Kidney (tissue), 14 donors: Measurements from ENCODE around the gene TIPRL. TPM values are rescaled to one million over a fixed set of nuclear protein-coding genes. Genes with fewer than 3 reads are reported as not detected.

ENCODE experiments used
- DNase-seq, 5 donors: peaks; one replicate each; pipeline ENCODE4 v3.0.0-alpha.2; 2013 to 2020
- FAIRE-seq: peaks from 2 replicates; lab custom pipeline; 2012; peaks lifted over from hg19 to GRCh38; lab: Jason Lieb, UNC
- H3K27ac ChIP-seq, 2 donors: one replicate each; pipeline ENCODE4 v1.7.0; 2013; ENCODE audit warnings: low read depth in 2 of 2, low read length in 2 of 2, inconsistent platforms in 1 of 2
- H3K27me3 ChIP-seq: one replicate; pipeline ENCODE4 v1.7.1; 2013; ENCODE audit warnings: low read length, inconsistent platforms; ENCODE audit not compliant: control insufficient read depth, insufficient read depth
- H3K36me3 ChIP-seq, 3 donors: one replicate each; pipeline versions ENCODE4 v1.7.0 to v1.7.1; 2013; ENCODE audit warnings: low read length in 3 of 3, control low read depth in 1 of 3, inconsistent platforms in 1 of 3; ENCODE audit not compliant: insufficient read depth in 3 of 3, control insufficient read depth in 2 of 3
- H3K4me1 ChIP-seq, 3 donors: one replicate each; pipeline versions ENCODE4 v1.7.0 to v1.7.1; 2013; ENCODE audit warnings: low read length in 3 of 3, inconsistent platforms in 1 of 3, low read depth in 1 of 3; ENCODE audit not compliant: control insufficient read depth in 2 of 3, insufficient read depth in 2 of 3
- H3K4me3 ChIP-seq, 3 donors: one replicate each; pipeline versions ENCODE4 v1.7.0 to v1.8.1; 2013; ENCODE audit warnings: low read length in 3 of 3, control low read depth in 1 of 3, inconsistent platforms in 1 of 3
- H3K9ac ChIP-seq, 3 donors: one replicate each; pipeline versions ENCODE4 v1.7.0 to v1.7.1; 2013; ENCODE audit warnings: low read length in 3 of 3, control low read depth in 1 of 3, inconsistent platforms in 1 of 3
- H3K9me3 ChIP-seq, 3 donors: one replicate each; pipeline versions ENCODE4 v1.7.0 to v1.7.1; 2013; ENCODE audit warnings: low read length in 3 of 3, control low read depth in 1 of 3, inconsistent platforms in 1 of 3; ENCODE audit not compliant: control insufficient read depth in 2 of 3, insufficient read depth in 1 of 3
- intact Hi-C: fragments of 100-400 bp; cut with DNase I; formaldehyde crosslinking; loops from one replicate; pipeline ENCODE4 v1.11.1; 2022
- polyA plus RNA-seq: library from polyadenylated mRNA; stranded (reverse); fragments of 350-450 nt; fragmentation: Illumina TruSeq; extraction: RNeasy Lipid Tissue Mini Kit (QIAGEN cat#74804); gene quantifications from one replicate; pipeline ENCODE4 v1.2.3, GENCODE V29; 2014; ENCODE audit warnings: low read depth, low replicate concordance; ENCODE audit not compliant: insufficient read depth
- total RNA-seq: library from RNA; stranded (reverse); fragmentation: NEBNext Ultra II Directional; extraction: Animal tissue kit (Norgen Biotek cat#: 25700); gene quantifications from one replicate; pipeline ENCODE4 v1.2.1, GENCODE V29; 2021
- TF ChIP-seq, protein P1 (sequence below): IDR thresholded peaks from 3 replicates; pipeline ENCODE4 v1.5.1; 2012; ENCODE audit warnings: mild to moderate bottlenecking, moderate library complexity, borderline replicate concordance; ENCODE audit not compliant: insufficient read depth; ENCODE audit errors: extremely low read depth
- donor health status: control.
- donor health status: control.
- donor health status: control.
- donor health status: control.
- donor health status: control.
- donor health status: DM: yes; HTN: yes; CAD: no.
- donor health status: Normal renal cell carcinoma (clear cell type).

TIPRL gene
- total and polyA plus RNA-seq, 2 donors from 2014 or later: 20.7 to 26.3 TPM

DNA sequence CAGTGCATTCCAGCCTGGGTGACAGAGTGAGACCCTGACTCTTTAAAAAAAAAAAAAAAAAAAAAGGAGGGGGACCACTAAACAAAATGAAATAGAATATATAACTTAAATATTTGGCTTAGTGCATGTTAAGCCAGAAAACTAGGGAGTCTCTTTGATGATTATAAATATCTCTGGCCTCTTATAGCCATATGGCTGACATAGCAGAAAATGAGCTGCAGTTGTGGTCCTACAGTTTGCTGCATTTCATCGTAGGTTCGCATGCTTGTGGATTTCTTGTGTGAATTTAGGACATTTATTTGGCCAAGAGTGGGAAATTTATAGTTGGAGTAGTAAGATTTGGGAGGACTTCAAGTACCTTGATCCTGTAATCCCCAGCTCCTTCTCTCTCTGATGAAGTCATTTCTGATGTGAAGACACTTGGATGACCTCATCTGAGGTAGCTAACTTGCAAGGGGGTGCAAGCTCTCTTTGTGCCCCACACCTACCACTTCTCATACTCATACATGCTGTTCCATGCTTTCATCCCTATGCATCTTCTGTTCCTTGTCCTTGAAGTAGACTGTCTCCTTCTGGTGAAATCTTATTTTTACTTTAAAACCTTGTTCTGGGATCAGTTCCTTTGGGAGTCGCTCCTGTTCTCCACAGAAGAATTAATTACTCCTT lies 6.4 kb upstream of the TIPRL start:
- no peak for DNase-seq
- no peaks in the 10 kb centered on the region for H3K9me3 ChIP-seq
- TF ChIP-seq, protein P1, sequence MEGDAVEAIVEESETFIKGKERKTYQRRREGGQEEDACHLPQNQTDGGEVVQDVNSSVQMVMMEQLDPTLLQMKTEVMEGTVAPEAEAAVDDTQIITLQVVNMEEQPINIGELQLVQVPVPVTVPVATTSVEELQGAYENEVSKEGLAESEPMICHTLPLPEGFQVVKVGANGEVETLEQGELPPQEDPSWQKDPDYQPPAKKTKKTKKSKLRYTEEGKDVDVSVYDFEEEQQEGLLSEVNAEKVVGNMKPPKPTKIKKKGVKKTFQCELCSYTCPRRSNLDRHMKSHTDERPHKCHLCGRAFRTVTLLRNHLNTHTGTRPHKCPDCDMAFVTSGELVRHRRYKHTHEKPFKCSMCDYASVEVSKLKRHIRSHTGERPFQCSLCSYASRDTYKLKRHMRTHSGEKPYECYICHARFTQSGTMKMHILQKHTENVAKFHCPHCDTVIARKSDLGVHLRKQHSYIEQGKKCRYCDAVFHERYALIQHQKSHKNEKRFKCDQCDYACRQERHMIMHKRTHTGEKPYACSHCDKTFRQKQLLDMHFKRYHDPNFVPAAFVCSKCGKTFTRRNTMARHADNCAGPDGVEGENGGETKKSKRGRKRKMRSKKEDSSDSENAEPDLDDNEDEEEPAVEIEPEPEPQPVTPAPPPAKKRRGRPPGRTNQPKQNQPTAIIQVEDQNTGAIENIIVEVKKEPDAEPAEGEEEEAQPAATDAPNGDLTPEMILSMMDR: no peak
- H3K27ac ChIP-seq: no peak overlapping the region
- no peaks in the 10 kb centered on the region for H3K4me1 ChIP-seq
- intact Hi-C loops: no loop called here
- no peak overlapping the region for H3K4me3 ChIP-seq
- no peaks in the 10 kb centered on the region for H3K36me3 ChIP-seq
- no peak overlapping the region for H3K9ac ChIP-seq
- no peak for FAIRE-seq
- H3K27me3 ChIP-seq: no peaks in the 10 kb centered on the region

DNA sequence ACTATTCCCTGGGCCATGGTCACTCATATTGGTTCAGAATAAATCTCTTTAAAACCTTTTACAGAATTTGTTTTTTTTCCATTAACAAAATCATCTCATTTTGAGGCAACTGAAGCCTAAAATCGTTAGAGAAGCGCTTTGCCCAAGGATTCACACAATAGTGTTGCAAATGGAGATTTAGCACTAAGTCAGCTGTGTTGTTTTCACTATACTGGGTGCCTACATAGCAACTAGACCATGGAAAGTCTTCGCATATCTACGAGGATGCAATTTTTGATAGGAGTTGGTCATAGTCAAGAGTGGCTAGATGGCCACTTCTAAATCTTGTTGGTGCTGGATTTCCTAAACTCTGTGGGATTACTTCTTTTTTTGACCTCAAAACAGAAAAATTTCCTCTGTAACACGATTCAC lies 530 bp upstream of the TIPRL start:
- TF ChIP-seq, protein P1: no peak
- intact Hi-C loops: no loop called here
- DNase-seq (no peak), FAIRE-seq (no peak)
- H3K36me3 ChIP-seq: no peaks in the 10 kb centered on the region
- H3K4me3 ChIP-seq: peak overlapping the region; percentile 70 to 98 (median 95)
- H3K4me1 ChIP-seq: peaks cover 0 to 5% (median 4%) of the 10 kb centered on the region in 3 donors
- peak overlapping the region; percentile 94 to 95 for H3K27ac ChIP-seq
- H3K9ac ChIP-seq: peak overlapping the region in 2 of 3 donors; percentile 70 to 91
- H3K27me3 ChIP-seq: no peaks in the 10 kb centered on the region
- no peaks in the 10 kb centered on the region for H3K9me3 ChIP-seq

DNA sequence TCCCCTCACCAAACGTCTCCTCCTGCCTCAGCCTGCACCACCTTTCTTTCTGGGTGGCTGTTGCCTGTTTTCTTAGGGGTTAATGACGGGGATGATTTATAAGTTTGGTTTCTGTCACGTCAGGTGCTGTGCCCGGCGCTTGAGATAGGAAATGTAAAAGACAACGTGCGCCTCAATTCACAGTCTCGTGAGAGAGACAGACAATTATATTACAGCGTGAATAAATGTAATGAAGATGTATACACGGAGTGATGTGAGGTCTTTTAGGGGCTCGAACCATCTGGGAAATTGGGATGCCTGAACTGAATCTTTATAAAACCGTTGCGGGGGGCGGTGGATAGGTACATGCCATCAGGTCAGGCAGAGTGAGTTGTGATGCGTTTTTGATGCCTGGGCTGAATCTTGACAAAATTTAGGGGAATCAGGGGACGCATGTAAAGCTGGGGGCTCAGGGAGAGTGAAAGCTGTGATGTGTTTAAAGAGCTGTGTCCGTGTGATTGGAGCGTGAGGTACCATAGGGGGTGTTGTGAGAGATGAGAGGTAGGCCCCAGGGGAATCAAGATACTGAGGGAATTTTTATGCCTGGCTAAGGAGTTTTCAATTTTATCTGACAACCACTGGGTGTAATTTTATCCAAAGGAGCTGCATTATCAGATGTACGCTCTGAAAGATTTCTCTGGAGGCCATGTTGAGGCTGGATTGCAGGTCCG lies 831 bp downstream of the TIPRL start:
- Histone ChIP-seq H3K36me3 (no peaks in the 10 kb centered on the region), H3K4me1 (peaks cover 0 to 5% (median 4%) of the 10 kb centered on the region in 3 donors), H3K4me3 (peak overlapping the region; percentile 95 to 98 (median 97)), H3K9ac (peak overlapping the region; percentile 83 to 97 (median 91)), H3K27me3 (no peaks in the 10 kb centered on the region), H3K9me3 (no peaks in the 10 kb centered on the region), H3K27ac (peak overlapping the region; percentile 94 to 95)
- TF ChIP-seq, protein P1: no peak
- intact Hi-C loops: no loop called here
- DNase-seq (peak in 3 of 5 donors; percentile 20 to 50 (median 27)), FAIRE-seq (no peak)
